ENCODE data around the gene ACTL7B. TPM values are rescaled to one million over a fixed set of nuclear protein-coding genes. Genes with fewer than 3 reads are reported as not detected.

The ACTL7B gene
- total and polyA plus RNA-seq, 10 of the 15 experiments (the other 5 are each of a cell fraction or from before 2014, with no cell fraction given): not detected

GRCh38 chr9:108845507-108845906, 10.3 kb downstream of the ACTL7B start:
- no peak overlapping the region for H3K4me2 ChIP-seq (ENCODE audit: control insufficient read depth, insufficient read depth)
- H3K4me3 ChIP-seq: no peak overlapping the region

More at GRCh38 chr9:108845507-108845906, 10.3 kb downstream of the ACTL7B start:
- WGBS (ENCODE audit: insufficient coverage, insufficient replicate concordance, low lambda C conversion rate, missing lambda C conversion rate): 51% methylated on average over 5 of the region's 5 CpGs
- Histone ChIP-seq H3K4me1 (ENCODE audit: control insufficient read depth, insufficient read depth, low read length) (no peaks in the 10 kb centered on the region), H3K9me3 (replicated peaks; ENCODE audit: control insufficient read depth, insufficient read depth, low read length) (no peaks in the 10 kb centered on the region), H3K27ac (ENCODE audit: control insufficient read depth, insufficient read depth) (no peak overlapping the region), H3K36me3 (ENCODE audit: control insufficient read depth in 2 of 2, insufficient read depth in 2 of 2, low read length in 1 of 2) (no peaks in the 10 kb centered on the region), H3K27me3 (replicated peaks in 1 of 2; ENCODE audit: control insufficient read depth in 2 of 2, insufficient read depth in 2 of 2, low read length in 1 of 2) (no peaks in the 10 kb centered on the region; a peak in 1 of 4 replicates), H3K79me2 (ENCODE audit: control insufficient read depth, insufficient read depth, low read length) (no peaks in the 10 kb centered on the region), H3K9ac (ENCODE audit: control insufficient read depth, insufficient read depth, low read length) (no peak overlapping the region), H2AFZ (ENCODE audit: control insufficient read depth, low read depth, low read length) (no peak overlapping the region), H4K20me1 (ENCODE audit: control insufficient read depth, insufficient read depth) (no peaks in the 10 kb centered on the region)
- SMC1A ChIA-PET (ENCODE audit: uncharacterized antibody, unreplicated experiment): no interaction called here
- RAD21 ChIA-PET (ENCODE audit: unreplicated experiment): no interaction called here
- TF ChIP-seq NR2F1 (conservative IDR thresholded peaks at IDR 0.05) (no peak), ZNF274 (IDR thresholded peaks at IDR 0.05; ENCODE audit: insufficient read depth, insufficient read length) (no peak), ZNF384 (IDR thresholded peaks at IDR 0.05; ENCODE audit: borderline replicate concordance, low read depth, low read length) (no peak), RELA (IDR thresholded peaks at IDR 0.05; ENCODE audit: borderline replicate concordance, partially characterized antibody) (no peak), ZZZ3 (IDR thresholded peaks at IDR 0.05; ENCODE audit: control insufficient read depth, insufficient read length, low read depth) (no peak), SKIL (IDR thresholded peaks at IDR 0.05; ENCODE audit: low read depth, poor library complexity, severe bottlenecking) (no peak), HDAC6 (IDR thresholded peaks at IDR 0.05; ENCODE audit: unreplicated experiment) (no peak), CUX1 (IDR thresholded peaks at IDR 0.05; ENCODE audit: insufficient replicate concordance, low read depth, low read length) (no peak)
- intact Hi-C loops (cut with micrococcal nuclease; ENCODE audit: unreplicated experiment): loop anchor here (10.0 kb wide), 1 partner anchor 61 kb away; no protein-coding TSS in a partner anchor
- CTCF ChIA-PET: no interaction called here
- in situ Hi-C loops (cut with MboI): no loop called here
- DNase-seq (ENCODE audit: low read depth, low spot score) (no peak), FAIRE-seq (no peak), ATAC-seq (no peak)
- no TSS peak for BruUV-seq (replicated peaks)
- POLR2A ChIA-PET: no interaction called here
